Renal cortex interstitium (tissue), 11 donors: Measurements from ENCODE around the gene CCKAR. TPM values are rescaled to one million over a fixed set of nuclear protein-coding genes. Genes with fewer than 3 reads are reported as not detected.
A peak's percentile ranks its signal among the peaks of the same experiment; 100 is the strongest.

Experiments used
- DNase-seq, 11 donors: peaks; one replicate each; pipeline ENCODE4 v3.0.0-alpha.2; 2013; ENCODE audit warnings: low read depth in 9 of 11, low spot score in 4 of 11; ENCODE audit errors: extremely low read depth in 1 of 11
- polyA plus RNA-seq, 3 donors: library from polyadenylated mRNA; unstranded; fragments of 120-200 nt; gene quantifications; one replicate each; pipeline ENCODE4 v1.2.1, GENCODE V29; 2013; ENCODE audit not compliant: insufficient read length in 3 of 3

The CCKAR gene
- polyA plus RNA-seq, 3 donors = 0.06 to 0.09 TPM; not detected in 1

DNA sequence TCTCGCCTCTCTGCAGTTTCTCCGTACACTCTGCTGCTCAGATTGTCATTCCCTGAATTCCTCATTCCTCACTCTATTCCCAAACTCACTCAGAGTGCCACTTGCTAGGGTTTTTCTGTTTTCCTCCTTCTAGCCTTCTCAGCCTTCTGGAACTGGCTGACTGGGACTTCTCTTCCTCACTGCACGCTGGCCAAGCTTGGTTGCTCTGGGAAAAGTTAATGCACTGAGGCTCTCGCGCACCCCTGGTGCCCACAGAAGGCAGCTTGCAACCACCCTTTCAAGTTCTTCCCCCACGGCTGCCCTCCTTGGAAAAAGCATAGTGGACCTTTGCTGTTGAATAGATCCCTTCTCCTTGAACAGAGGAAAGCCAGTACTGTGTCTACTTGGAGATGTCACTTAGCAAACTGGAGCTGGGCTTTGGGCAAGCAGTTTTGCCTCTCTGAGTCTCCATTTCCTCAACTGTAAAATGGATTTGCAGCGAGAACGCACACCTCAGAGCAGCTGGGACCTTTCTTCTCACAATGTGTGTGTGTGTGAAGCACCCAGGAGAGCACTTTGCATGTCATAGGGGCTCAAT, 6.0 kb upstream of the CCKAR start:
- DNase-seq = no peak

DNA sequence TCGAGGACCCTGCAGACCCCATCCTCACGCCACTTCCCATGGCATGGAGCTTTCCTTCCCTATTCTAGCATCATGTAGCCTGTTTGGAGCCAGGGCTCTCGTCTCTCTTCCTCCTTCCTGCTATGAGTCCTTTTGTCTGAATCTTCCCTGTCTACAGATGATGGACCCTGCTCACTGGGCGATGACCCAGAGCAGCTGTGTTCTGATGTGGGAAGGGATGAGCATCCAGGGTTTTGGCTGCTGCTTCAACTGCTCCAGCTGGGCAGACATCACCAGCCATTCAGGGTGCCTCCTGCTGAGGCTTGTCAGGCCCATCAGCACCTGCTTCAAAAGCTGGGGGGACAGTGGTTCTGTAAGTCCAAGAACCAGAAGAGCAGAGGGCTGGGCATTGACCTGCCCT, 3.2 kb upstream of the CCKAR start:
- no peak for DNase-seq

DNA sequence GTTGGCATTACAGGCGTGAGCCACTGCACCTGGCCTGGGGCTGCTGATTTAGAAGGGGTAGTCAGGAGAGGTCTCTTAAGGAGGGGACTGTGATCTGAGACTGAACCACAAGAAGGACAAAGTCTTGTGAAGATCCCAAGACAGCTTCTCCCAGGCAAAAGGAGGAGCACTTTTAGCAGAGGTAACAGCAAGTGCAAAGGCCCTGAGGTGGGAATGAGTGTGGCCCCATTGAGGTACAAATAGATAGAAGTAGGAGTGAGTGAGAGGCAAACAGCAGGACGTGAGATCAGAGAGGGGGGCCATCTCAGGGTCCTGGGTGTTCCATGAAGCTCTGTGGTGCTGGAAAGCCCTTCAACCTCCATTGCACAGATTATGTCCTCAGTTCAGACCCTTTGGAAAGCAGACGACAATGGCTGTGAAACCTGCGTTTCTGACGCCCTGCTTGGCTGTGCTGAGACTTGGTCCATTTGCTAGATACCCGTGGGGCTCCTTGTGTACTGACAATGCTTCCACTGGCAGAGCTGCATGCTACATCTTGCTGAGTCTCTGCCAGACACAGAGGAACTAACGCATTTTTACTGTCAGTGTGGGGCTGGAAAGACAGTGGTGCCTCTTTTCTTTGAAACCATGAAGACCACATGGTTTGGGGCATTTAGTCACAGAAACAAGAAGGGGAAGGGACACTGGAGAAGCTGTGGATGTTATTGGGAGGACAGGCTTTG, 1.3 kb upstream of the CCKAR start:
- DNase-seq = no peak

DNA sequence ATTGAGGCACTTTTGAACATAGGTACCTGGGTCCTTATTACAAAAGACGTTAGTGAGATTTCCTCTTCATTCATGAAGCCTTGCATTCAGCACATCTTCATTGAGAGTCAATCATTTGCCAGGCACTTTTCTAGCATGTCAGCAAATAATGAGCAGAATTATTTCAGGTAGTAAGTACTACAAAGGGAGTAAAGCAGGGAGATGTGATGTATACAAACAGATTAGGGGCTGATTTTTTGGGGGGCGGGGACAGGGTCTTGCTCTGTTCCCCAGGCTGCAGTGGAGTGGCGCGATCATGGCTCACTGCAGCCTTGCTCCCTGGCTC, 638 bp upstream of the CCKAR start:
- DNase-seq = no peak

DNA sequence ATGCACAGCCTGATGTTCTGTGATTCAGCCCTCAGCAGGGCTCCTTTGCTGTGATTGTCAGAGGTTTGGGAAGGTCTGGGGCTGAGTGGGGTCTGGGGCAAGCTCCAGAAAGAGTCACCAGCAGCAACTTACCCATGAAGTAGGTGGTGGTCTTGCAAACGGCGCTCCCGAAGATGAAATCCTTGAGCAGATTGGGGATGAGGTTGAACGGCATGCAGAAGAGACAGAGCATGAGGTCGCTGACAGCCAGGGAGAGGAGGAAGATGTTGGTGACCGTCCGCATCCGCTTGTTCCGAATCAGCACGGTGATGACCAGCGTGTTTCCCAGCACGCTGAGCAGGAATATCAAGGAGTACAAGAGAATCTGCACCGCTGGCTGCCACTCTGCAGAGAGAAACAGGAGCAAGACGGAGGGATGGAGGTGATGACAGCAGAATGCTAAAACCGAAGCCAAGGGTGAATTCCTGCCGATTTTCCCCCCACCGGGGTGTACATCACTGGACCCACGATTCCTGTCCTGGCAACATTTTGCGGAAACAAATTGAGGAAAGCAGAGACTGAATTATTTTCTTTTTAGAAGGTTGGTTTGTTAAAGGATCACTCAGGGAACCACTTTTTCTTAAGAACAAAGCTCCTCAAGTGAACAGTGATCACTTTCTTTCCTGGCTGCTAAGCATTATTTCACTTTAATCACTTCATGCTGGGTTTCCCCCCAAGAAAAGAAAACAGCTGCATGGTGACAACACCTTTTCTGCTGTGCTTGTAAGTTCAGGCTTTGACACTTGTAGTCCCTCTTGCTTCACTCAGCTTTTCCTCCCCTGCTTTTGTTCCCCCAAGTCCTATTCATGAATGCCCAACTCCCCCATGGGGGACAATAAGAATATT, 941 bp downstream of the CCKAR start:
- DNase-seq = no peak

DNA sequence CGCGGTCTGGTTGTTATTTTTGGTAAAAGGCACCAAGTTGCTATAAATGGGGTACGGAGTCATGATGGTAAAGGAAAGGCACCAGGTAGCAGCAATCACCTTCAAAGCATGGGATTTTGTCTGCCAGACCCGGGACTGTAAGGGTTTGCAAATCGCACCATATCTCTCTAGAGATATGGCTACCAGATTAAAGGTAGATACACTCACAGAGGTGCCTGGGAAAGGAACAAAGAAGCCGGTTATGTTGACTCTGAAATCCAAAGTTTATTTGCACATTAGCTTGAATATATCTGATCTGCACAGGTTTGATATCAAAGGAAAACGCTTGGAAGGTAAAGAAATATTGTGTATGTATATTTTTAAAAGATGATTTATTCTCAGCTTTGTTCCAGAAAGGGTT, 4.6 kb downstream of the CCKAR start:
- no peak for DNase-seq

DNA sequence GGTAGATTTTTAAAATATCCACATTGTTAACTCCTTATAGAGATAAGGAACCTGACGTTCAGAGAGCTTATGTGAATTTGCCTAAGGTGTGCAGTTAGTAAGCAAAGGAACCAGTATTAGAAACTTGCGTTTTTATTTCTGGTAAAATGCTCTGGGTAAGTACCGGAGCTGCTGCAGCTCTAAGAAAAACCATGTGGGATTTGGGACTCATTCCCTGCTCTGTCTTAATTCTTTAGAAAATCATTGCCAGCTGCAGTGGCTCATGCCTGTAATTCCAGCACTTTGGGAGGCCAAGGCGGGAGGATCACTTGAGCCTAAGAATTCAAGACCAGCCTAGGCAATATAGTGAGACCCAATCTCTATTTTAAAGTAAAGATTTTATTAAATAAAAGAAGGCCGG, 5.8 kb downstream of the CCKAR start:
- no peak for DNase-seq

DNA sequence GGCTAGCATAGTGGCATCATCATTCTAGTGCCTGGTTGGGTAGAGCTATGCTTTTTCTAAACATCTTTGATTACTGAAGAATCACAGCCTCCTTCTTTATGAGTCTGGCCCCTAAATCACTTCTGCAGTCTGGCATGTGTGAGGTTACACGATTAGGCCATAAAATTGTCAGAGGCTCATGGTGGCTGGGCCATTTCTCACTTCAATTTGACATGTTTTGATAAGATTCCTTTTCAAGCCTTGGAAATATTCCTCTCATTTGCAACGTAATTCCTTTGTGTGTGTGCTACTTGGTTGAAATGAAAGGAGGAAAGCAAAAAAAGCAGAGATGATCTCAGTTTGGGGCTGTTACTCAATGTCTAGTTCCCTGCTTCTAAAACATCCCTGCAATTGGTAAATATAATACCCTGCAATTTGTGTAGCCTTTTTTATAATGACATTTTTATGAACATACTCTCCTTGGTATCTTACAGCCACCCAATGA, 6.2 kb downstream of the CCKAR start:
- DNase-seq = peak in 7 of 11 donors; percentile 27 to 64 (median 35)

DNA sequence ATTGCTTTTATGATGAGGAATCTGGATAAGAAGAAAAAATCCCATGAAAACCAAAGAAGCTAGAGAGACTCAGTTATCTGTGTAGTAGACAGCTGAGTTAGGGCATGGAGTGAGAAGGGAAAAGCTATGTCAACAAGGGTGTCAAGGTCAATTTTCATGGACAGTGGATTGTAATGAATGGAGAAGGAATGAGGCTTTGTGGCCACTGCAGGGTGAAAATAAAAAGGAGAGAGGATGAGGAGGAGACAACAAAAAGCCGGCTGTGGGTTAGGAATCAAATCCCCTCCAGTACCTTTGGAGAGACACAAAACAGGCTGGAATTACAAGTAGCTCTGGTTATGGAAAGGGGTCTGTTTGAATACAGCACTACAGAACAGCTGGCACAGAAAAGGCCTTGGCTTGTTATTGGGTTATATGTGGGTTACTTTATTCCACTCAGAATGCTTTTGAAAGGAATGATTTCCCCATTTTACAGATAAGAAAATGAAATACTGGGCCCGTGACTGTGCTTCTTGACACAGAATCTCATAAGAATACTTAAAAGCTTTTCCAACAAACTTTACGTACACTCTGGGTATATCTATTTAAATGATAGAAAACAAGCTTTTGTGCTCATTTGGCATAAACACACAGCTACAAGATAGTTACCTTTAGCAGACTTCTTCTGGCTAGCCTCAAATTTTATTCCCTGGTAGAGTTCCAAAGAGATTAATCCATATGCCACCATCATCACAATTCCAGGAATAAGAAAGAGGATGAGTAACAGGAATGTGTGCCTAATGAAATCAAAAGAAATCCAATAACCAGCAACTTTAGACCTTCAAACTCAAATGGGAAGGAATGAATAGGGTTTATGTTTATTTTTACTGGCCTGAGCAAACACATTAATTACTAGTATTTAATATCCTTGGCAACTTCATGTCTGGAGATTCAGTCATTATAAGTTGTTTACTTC, 7.5 kb downstream of the CCKAR start:
- no peak for DNase-seq

DNA sequence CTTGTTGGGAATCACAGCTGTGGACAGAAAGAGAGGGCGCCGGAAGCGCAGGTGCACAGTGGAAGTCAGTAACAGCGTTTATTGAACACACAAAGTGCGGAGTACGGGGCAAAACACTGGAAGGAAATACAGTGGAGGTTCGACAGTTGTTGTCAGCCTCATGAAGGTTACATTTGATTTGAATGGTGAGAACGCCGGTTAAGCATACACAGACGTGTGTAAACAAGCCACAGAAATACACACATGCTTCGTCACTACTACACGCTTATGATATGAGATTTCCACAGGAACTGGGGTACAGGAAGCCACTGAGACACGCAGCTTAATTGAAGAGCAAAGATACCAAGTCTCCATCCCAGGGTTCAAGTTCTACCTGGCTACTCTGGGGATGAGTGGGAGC, 12.0 kb downstream of the CCKAR start:
- DNase-seq = no peak

DNA sequence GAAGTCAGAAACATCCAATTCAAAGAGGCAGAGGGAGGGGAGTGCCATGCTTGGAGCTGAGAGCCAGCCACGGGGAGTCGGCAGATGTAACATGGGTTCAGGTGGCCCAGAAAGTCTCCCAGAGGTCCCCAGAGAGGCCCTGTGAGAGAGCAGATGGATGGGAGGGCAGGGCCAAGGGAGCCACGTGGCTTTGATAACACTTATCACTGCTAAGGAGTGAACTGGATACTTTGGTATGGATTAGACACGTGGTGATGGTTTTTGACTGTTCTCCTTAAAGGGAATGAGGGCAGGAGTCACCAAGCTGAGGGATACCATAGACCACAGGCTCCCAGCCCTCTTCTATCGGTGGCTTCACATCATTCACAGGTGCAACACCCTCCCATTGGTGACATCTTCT, 13.7 kb downstream of the CCKAR start:
- no peak for DNase-seq

DNA sequence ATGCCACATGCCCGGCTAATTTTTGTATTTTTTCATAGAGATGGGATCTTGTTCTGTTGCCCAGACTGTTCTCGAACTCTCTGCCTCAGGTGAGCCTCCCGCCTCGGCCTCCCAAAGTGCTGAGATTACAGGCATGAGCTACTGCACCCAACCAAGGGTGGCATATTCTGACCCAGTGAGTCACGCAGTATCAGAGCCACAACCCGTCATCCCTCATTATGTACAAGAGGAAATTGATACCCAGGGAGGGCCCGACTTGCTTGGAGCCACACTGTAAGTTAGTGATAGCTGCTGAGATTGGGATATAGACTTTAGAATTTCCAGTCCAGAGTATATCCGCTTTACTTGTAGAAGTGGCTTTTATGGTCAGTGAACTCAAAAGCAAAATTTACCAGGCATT, 14.6 kb downstream of the CCKAR start:
- no peak for DNase-seq

DNA sequence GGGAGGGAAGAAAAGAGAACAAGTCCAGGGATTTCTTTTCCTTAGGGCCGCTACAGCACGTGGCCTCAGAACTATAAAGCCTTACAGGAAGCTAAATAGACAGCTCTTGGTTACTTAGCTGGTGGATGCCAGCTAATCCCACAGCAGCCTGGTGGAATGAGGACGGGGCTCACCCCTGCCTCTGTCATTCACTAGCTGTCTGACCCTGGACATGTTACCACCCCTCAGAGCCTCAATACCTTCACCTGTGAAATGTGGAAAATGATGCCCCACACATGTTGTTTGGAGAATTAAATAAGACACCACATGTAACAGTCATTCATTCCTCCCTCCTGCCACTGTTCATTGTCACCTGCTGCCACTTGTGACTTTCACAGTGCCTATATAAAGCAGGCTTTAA, 15.7 kb downstream of the CCKAR start:
- no peak for DNase-seq

DNA sequence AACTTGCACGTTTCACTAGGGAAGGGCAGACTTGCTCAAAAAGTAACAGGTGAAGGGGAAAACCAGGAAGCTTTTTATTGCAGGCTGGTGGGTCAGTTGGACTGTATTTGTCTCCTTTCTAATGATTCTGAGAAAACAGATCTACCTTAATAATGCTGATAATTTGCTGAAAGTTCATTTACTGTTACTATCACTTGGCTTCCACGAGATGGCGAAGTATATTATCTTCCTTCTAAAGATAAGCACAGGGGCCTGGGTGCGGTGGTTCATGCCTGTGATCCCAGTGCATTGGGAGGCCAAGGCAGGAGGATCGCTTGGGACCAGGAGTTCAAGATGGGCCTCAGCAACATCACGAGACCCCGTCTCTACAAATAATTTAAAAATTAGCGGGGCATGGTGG, 16.4 kb downstream of the CCKAR start:
- no peak for DNase-seq

DNA sequence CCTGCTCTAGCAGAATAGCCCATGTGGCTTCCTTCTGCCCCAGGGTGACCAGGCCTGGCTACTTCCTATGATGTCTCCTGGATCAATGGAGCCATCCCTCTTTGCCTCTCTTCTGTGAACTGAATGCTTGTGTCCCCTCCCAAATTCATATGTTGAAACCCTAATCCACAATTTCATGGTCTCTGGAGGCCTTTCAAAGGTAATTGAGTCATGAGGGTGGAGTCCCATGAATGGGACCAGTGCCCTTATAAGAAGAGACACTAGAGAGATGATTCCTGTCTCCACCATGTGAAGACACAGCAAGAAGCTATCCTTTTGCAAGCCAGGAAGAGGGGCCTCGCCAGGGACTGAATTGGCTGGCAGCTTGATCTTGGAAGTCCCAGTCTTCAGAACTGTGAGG, 18.4 kb downstream of the CCKAR start:
- no peak for DNase-seq

DNA sequence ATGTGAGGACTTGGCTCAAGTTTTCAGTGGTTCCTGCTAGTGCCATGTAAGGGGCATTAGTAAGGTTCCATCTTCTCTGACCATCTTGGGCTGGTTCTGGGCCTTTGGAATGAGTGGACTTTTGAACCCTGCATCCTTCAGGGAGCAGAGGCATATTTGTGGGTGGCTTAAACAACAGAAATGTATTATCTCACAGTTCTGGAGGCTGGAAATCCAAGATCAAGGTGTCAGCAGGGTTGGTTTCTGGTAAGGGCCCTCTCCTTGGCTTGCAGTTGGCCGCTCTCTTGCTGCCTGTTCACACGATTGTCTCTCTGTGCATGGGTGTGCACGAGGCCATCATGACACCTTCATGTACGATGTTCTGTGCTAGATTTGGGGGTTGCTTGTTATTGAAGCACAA, 21.3 kb downstream of the CCKAR start:
- no peak for DNase-seq

DNA sequence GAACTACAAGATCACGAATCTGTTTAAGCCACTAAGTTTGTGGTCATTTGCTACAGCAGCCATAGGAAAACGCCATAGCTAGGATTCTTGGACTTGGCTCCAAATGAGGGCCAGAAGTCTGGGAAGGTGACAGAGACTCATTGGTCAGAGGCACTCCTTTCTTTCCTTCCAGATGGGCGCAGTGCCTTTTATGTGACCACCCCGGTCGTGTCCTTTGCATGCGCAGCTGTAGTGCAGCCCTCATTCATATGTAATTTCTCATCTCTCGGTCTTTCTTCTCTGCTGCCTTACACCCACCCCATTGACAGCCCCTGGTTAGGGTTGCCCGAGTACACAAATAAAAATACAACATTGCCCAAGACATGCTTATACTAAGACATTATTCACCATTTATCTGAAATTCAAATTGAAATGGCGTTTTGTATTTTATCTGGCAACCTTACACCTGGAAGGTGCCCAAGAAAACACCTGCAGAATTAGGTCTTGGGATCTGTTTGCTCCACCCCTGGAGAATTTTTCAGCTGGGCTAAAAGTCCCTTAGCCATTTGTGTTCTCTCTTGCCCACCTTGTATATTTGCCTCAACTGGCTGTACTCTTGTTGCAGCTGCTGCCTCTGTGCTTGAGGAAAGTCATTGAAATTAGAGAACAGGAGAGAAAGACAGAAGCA, 21.9 kb downstream of the CCKAR start:
- no peak for DNase-seq

DNA sequence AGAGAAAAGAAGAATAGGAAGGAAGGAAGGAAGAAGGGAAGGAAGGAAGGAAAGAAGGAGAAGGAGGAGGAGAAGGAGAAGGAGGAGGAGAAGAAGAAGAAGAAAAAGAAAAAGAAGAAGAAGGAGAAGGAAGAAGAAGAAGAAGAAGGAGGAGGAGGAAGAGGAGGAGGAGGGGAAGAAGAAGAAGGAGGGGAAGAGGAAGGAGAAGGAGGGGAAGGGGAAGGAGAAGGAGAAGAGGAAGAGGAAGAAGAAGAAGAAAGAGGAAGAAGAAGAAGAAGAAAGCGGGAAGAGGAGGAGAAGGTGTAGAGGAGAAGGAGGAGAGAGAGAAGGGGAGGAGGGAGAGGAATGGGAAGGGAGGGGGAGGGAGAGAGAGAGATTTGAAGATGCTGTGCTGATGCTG, 22.6 kb downstream of the CCKAR start:
- DNase-seq = no peak
